Measurements from ENCODE around the gene MAGEC2.

MAGEC2 gene, protein sequence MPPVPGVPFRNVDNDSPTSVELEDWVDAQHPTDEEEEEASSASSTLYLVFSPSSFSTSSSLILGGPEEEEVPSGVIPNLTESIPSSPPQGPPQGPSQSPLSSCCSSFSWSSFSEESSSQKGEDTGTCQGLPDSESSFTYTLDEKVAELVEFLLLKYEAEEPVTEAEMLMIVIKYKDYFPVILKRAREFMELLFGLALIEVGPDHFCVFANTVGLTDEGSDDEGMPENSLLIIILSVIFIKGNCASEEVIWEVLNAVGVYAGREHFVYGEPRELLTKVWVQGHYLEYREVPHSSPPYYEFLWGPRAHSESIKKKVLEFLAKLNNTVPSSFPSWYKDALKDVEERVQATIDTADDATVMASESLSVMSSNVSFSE

GRCh38 chrX:142204522-142205433 is at the start of gene MAGEC2:
Gene MAGEC2 (minus strand): TSS chrX:142205290. CDS start chrX:142203987, 1,303 bp downstream.
- H3K4me3 ChIP-seq (ENCODE audit: low read depth in 1 of 2, low read length in 2 of 2), result no peak within 1 kb of the TSS
- no peaks in the 10 kb centered on the region for H3K4me1 ChIP-seq (ENCODE audit: control insufficient read depth in 1 of 2, insufficient read depth in 2 of 2, low read length in 2 of 2)
- H3K27me3 ChIP-seq (ENCODE audit: control insufficient read depth in 1 of 2, insufficient read depth in 2 of 2, low read length in 2 of 2), result no peaks in the 10 kb centered on the region
- no peak within 1 kb of the TSS for H3K27ac ChIP-seq (ENCODE audit: low read depth, low read length)
- H3K36me3 ChIP-seq (ENCODE audit: control insufficient read depth in 1 of 2, insufficient read depth in 2 of 2, low read length in 2 of 2), result no peaks in the 10 kb centered on the region
- H3K9ac ChIP-seq (ENCODE audit: low read depth in 1 of 2, low read length in 2 of 2), result no peak within 1 kb of the TSS
- no peaks in the 10 kb centered on the region for H3K9me3 ChIP-seq (ENCODE audit: control insufficient read depth in 1 of 2, low read length in 2 of 2)

- Histone ChIP-seq H3K4me1 (ENCODE audit: control insufficient read depth in 1 of 2, insufficient read depth in 2 of 2, low read length in 2 of 2) (no peaks in the 10 kb centered on the region), H3K9me3 (ENCODE audit: control insufficient read depth in 1 of 2, low read length in 2 of 2) (peaks cover 0 to 3% of the 10 kb centered on the region in 2 donors), H3K9ac (ENCODE audit: low read depth in 1 of 2, low read length in 2 of 2) (no peak overlapping the region), H3K27me3 (ENCODE audit: control insufficient read depth in 1 of 2, insufficient read depth in 2 of 2, low read length in 2 of 2) (no peaks in the 10 kb centered on the region), H3K27ac (ENCODE audit: low read depth, low read length) (no peak overlapping the region), H3K36me3 (ENCODE audit: control insufficient read depth in 1 of 2, insufficient read depth in 2 of 2, low read length in 2 of 2) (no peaks in the 10 kb centered on the region), H3K4me3 (ENCODE audit: low read depth in 1 of 2, low read length in 2 of 2) (no peak overlapping the region)
These were observed 46.6 kb upstream of the MAGEC2 start for GRCh38 chrX:142251680-142252079.

GRCh38 chrX:142251202-142251601 is 46.1 kb upstream of the MAGEC2 start:
- Histone ChIP-seq H3K27me3 (ENCODE audit: control insufficient read depth in 1 of 2, insufficient read depth in 2 of 2, low read length in 2 of 2) (no peaks in the 10 kb centered on the region), H3K36me3 (ENCODE audit: control insufficient read depth in 1 of 2, insufficient read depth in 2 of 2, low read length in 2 of 2) (no peaks in the 10 kb centered on the region), H3K27ac (ENCODE audit: low read depth, low read length) (no peak overlapping the region), H3K9me3 (ENCODE audit: control insufficient read depth in 1 of 2, low read length in 2 of 2) (peaks cover 0 to 3% of the 10 kb centered on the region in 2 donors), H3K4me3 (ENCODE audit: low read depth in 1 of 2, low read length in 2 of 2) (no peak overlapping the region), H3K4me1 (ENCODE audit: control insufficient read depth in 1 of 2, insufficient read depth in 2 of 2, low read length in 2 of 2) (no peaks in the 10 kb centered on the region), H3K9ac (ENCODE audit: low read depth in 1 of 2, low read length in 2 of 2) (no peak overlapping the region)

GRCh38 chrX:142250502-142250901 is 45.4 kb upstream of the MAGEC2 start:
- Histone ChIP-seq H3K9ac (ENCODE audit: low read depth in 1 of 2, low read length in 2 of 2) (no peak overlapping the region), H3K27ac (ENCODE audit: low read depth, low read length) (no peak overlapping the region), H3K36me3 (ENCODE audit: control insufficient read depth in 1 of 2, insufficient read depth in 2 of 2, low read length in 2 of 2) (no peaks in the 10 kb centered on the region), H3K4me3 (ENCODE audit: low read depth in 1 of 2, low read length in 2 of 2) (no peak overlapping the region), H3K9me3 (ENCODE audit: control insufficient read depth in 1 of 2, low read length in 2 of 2) (peaks cover 0 to 3% of the 10 kb centered on the region in 2 donors), H3K27me3 (ENCODE audit: control insufficient read depth in 1 of 2, insufficient read depth in 2 of 2, low read length in 2 of 2) (no peaks in the 10 kb centered on the region), H3K4me1 (ENCODE audit: control insufficient read depth in 1 of 2, insufficient read depth in 2 of 2, low read length in 2 of 2) (no peaks in the 10 kb centered on the region)

DNA sequence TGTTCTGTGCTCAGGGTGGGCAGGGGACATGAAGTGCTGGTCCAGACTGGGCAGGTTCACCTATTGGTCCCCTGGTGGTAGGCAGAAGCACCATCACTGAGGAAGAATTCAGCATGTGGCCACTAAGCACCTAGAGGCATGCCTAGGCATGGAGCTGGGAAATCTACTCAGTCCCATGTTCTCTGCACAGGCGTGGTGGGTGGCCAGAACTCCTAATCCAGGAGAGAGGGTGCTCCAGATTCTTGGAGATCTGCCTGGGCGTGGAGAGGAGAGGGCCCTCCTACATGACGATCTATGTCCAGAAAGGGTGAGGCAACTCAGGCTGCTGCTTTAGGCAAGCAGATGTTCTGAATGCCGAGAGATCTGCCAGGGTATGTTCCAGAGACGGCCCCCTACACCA is 44.6 kb upstream of the MAGEC2 start:
- no peak overlapping the region for H3K27ac ChIP-seq (ENCODE audit: low read depth, low read length)

GRCh38 chrX:142244568-142244967 is 39.5 kb upstream of the MAGEC2 start:
- Histone ChIP-seq H3K4me3 (ENCODE audit: low read depth in 1 of 2, low read length in 2 of 2) (no peak overlapping the region), H3K4me1 (ENCODE audit: control insufficient read depth in 1 of 2, insufficient read depth in 2 of 2, low read length in 2 of 2) (no peaks in the 10 kb centered on the region), H3K36me3 (ENCODE audit: control insufficient read depth in 1 of 2, insufficient read depth in 2 of 2, low read length in 2 of 2) (no peaks in the 10 kb centered on the region), H3K9ac (ENCODE audit: low read depth in 1 of 2, low read length in 2 of 2) (no peak overlapping the region), H3K27me3 (ENCODE audit: control insufficient read depth in 1 of 2, insufficient read depth in 2 of 2, low read length in 2 of 2) (no peaks in the 10 kb centered on the region), H3K27ac (ENCODE audit: low read depth, low read length) (no peak overlapping the region), H3K9me3 (ENCODE audit: control insufficient read depth in 1 of 2, low read length in 2 of 2) (no peaks in the 10 kb centered on the region)

More for the DNA sequence above, 44.6 kb upstream of the MAGEC2 start:
- H3K4me3 ChIP-seq (ENCODE audit: low read depth in 1 of 2, low read length in 2 of 2), result no peak overlapping the region
- no peaks in the 10 kb centered on the region for H3K36me3 ChIP-seq (ENCODE audit: control insufficient read depth in 1 of 2, insufficient read depth in 2 of 2, low read length in 2 of 2)
- no peaks in the 10 kb centered on the region for H3K27me3 ChIP-seq (ENCODE audit: control insufficient read depth in 1 of 2, insufficient read depth in 2 of 2, low read length in 2 of 2)
- H3K9me3 ChIP-seq (ENCODE audit: control insufficient read depth in 1 of 2, low read length in 2 of 2), result peaks cover 0 to 3% of the 10 kb centered on the region in 2 donors
- no peaks in the 10 kb centered on the region for H3K4me1 ChIP-seq (ENCODE audit: control insufficient read depth in 1 of 2, insufficient read depth in 2 of 2, low read length in 2 of 2)
- H3K9ac ChIP-seq (ENCODE audit: low read depth in 1 of 2, low read length in 2 of 2), result no peak overlapping the region

DNA sequence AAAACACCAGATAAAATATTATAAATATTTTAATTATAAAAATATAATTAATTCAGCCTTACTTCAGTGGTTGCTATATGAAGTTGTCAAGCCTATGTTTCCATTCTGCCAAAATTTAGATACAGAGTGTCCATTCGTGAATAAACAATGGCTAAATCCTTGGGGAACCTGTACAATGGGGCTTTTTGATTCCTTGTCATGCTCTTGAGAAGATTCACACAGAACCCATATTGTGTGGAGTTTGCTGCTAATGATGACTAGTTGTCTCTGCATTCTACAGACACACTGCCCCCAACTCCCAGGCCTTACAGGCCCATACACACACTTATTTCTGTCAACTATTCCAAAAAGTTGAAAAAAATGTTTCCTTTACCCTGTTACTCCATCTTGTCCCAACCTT is 33.4 kb upstream of the MAGEC2 start:
- Histone ChIP-seq H3K9me3 (ENCODE audit: control insufficient read depth in 1 of 2, low read length in 2 of 2) (no peaks in the 10 kb centered on the region), H3K4me3 (ENCODE audit: low read depth in 1 of 2, low read length in 2 of 2) (no peak overlapping the region), H3K27me3 (ENCODE audit: control insufficient read depth in 1 of 2, insufficient read depth in 2 of 2, low read length in 2 of 2) (no peaks in the 10 kb centered on the region), H3K9ac (ENCODE audit: low read depth in 1 of 2, low read length in 2 of 2) (no peak overlapping the region), H3K36me3 (ENCODE audit: control insufficient read depth in 1 of 2, insufficient read depth in 2 of 2, low read length in 2 of 2) (no peaks in the 10 kb centered on the region), H3K27ac (ENCODE audit: low read depth, low read length) (no peak overlapping the region), H3K4me1 (ENCODE audit: control insufficient read depth in 1 of 2, insufficient read depth in 2 of 2, low read length in 2 of 2) (no peaks in the 10 kb centered on the region)

DNA sequence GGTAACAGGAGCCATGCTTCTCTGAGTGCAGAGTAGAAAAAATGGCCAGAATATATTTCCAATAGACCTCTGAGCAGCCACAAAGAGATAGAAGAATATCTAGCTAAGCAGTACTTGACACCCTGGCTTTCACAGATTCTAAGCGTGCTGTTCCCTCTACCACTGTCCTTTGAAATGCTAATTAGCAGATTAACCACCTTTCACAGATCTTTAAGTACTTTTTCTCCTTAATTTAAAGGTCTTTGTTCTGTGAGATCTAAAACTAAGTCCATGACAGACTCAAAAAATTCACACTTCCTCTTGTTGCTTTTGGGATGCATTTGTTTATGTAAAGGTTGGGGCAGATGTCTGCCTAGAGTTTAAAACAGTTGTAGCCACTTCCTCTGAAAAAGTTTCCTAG is 28.3 kb upstream of the MAGEC2 start:
- Histone ChIP-seq H3K4me3 (ENCODE audit: low read depth in 1 of 2, low read length in 2 of 2) (no peak overlapping the region), H3K27ac (ENCODE audit: low read depth, low read length) (no peak overlapping the region), H3K9me3 (ENCODE audit: control insufficient read depth in 1 of 2, low read length in 2 of 2) (no peaks in the 10 kb centered on the region), H3K27me3 (ENCODE audit: control insufficient read depth in 1 of 2, insufficient read depth in 2 of 2, low read length in 2 of 2) (no peaks in the 10 kb centered on the region), H3K4me1 (ENCODE audit: control insufficient read depth in 1 of 2, insufficient read depth in 2 of 2, low read length in 2 of 2) (no peaks in the 10 kb centered on the region), H3K9ac (ENCODE audit: low read depth in 1 of 2, low read length in 2 of 2) (no peak overlapping the region), H3K36me3 (ENCODE audit: control insufficient read depth in 1 of 2, insufficient read depth in 2 of 2, low read length in 2 of 2) (no peaks in the 10 kb centered on the region)

GRCh38 chrX:142214081-142214480 is 9.0 kb upstream of the MAGEC2 start:
- no peak overlapping the region for H3K9ac ChIP-seq (ENCODE audit: low read depth in 1 of 2, low read length in 2 of 2)

DNA sequence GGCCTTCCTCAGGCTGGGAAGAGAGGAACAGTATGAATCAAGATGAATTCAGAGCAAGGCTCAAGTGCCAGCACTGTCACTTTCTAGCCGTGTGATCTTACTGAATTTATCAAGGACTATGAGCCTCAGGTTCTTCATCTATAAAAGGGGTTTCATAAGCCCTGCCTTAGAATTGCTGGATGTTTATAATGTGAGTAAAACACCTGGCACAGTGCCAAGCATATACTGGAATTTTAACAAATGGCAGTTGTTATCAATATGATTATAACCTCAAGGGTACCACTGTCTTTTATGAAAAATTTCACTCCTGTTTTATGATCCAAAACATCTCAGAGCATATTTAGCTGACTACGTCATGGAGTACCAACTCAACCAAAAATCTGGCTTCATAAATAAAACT is 4.0 kb downstream of the MAGEC2 start:
- Histone ChIP-seq H3K4me3 (ENCODE audit: low read depth in 1 of 2, low read length in 2 of 2) (no peak overlapping the region), H3K9ac (ENCODE audit: low read depth in 1 of 2, low read length in 2 of 2) (no peak overlapping the region), H3K27ac (ENCODE audit: low read depth, low read length) (no peak overlapping the region), H3K4me1 (ENCODE audit: control insufficient read depth in 1 of 2, insufficient read depth in 2 of 2, low read length in 2 of 2) (no peaks in the 10 kb centered on the region), H3K27me3 (ENCODE audit: control insufficient read depth in 1 of 2, insufficient read depth in 2 of 2, low read length in 2 of 2) (no peaks in the 10 kb centered on the region), H3K9me3 (ENCODE audit: control insufficient read depth in 1 of 2, low read length in 2 of 2) (no peaks in the 10 kb centered on the region), H3K36me3 (ENCODE audit: control insufficient read depth in 1 of 2, insufficient read depth in 2 of 2, low read length in 2 of 2) (no peaks in the 10 kb centered on the region)

More at GRCh38 chrX:142214081-142214480, 9.0 kb upstream of the MAGEC2 start:
- Histone ChIP-seq H3K4me1 (ENCODE audit: control insufficient read depth in 1 of 2, insufficient read depth in 2 of 2, low read length in 2 of 2) (no peaks in the 10 kb centered on the region), H3K27me3 (ENCODE audit: control insufficient read depth in 1 of 2, insufficient read depth in 2 of 2, low read length in 2 of 2) (no peaks in the 10 kb centered on the region), H3K9me3 (ENCODE audit: control insufficient read depth in 1 of 2, low read length in 2 of 2) (no peaks in the 10 kb centered on the region), H3K4me3 (ENCODE audit: low read depth in 1 of 2, low read length in 2 of 2) (no peak overlapping the region), H3K36me3 (ENCODE audit: control insufficient read depth in 1 of 2, insufficient read depth in 2 of 2, low read length in 2 of 2) (no peaks in the 10 kb centered on the region), H3K27ac (ENCODE audit: low read depth, low read length) (no peak overlapping the region)

All from duodenal mucosa (tissue), 2 donors.